BLaER1 treated with 17β-estradiol and CSF1 and Interleukin-3, amounts not matched to agents 10 nM and 100 nM (cell line): ENCODE measurements around the gene SLC32A1.

Source experiments
- H3K27ac ChIP-seq, 11 experiments: shearing (Covaris generic); formaldehyde crosslinking; 2 replicates each; pipeline ENCODE4 v1.8.1; 2022
- H3K27me3 ChIP-seq, 11 experiments: shearing (Covaris generic); formaldehyde crosslinking; 2 replicates each; pipeline ENCODE4 v1.8.1; 2022
- H3K36me3 ChIP-seq, 11 experiments: shearing (Covaris generic); formaldehyde crosslinking; 2 replicates each; pipeline ENCODE4 v1.8.1; 2022
- H3K4me1 ChIP-seq, 10 experiments: shearing (Covaris generic); formaldehyde crosslinking; 2 replicates each; pipeline ENCODE4 v1.8.1; 2022
- H3K4me2 ChIP-seq, 11 experiments: shearing (Covaris generic); formaldehyde crosslinking; 2 replicates each; pipeline ENCODE4 v1.8.1; 2022
- H3K4me3 ChIP-seq, 10 experiments: shearing (Covaris generic); formaldehyde crosslinking; 2 replicates each; pipeline ENCODE4 v1.8.1; 2022
- H3K9ac ChIP-seq, 11 experiments: shearing (Covaris generic); formaldehyde crosslinking; 2 replicates each; pipeline ENCODE4 v1.8.1; 2022
- H3K9me3 ChIP-seq, 11 experiments: shearing (Covaris generic); formaldehyde crosslinking; replicated peaks in 1 of 11; 2 replicates each; pipeline ENCODE4 v1.8.1; 2022
- H4K20me1 ChIP-seq, 11 experiments: shearing (Covaris generic); formaldehyde crosslinking; 2 replicates each; pipeline ENCODE4 v1.8.1; 2022
- Cebpa-rat ChIP-seq, 11 experiments: shearing (Covaris generic); IDR thresholded peaks; 2 replicates each; pipeline ENCODE4 v1.8.1; 2022

Gene SLC32A1

GRCh38 chr20:38727607-38728190 lies 3.4 kb downstream of the SLC32A1 start:
- Histone ChIP-seq H3K9me3 (peaks cover 10 to 13% (median 12%) of the 10 kb centered on the region in 11 experiments; a peak in 18 of 22 replicates), H3K36me3 (no peaks in the 10 kb centered on the region), H3K27ac (no peak overlapping the region), H3K4me2 (peak overlapping the region in 7 of 11 experiments; percentile 69 to 99 (median 92); a peak in 12 of 22 replicates), H3K27me3 (peaks cover 87 to 97% (median 92%) of the 10 kb centered on the region in 11 experiments), H3K9ac (no peak overlapping the region), H3K4me3 (peak overlapping the region in 2 of 10 experiments; percentile 28 to 40; a peak in 3 of 20 replicates), H4K20me1 (peaks cover 0 to 87% (median 76%) of the 10 kb centered on the region in 11 experiments; a peak in 19 of 22 replicates), H3K4me1 (peaks cover 53 to 92% (median 86%) of the 10 kb centered on the region in 10 experiments)
- no peak for TF ChIP-seq Cebpa-rat (IDR thresholded peaks at IDR 0.05)

DNA sequence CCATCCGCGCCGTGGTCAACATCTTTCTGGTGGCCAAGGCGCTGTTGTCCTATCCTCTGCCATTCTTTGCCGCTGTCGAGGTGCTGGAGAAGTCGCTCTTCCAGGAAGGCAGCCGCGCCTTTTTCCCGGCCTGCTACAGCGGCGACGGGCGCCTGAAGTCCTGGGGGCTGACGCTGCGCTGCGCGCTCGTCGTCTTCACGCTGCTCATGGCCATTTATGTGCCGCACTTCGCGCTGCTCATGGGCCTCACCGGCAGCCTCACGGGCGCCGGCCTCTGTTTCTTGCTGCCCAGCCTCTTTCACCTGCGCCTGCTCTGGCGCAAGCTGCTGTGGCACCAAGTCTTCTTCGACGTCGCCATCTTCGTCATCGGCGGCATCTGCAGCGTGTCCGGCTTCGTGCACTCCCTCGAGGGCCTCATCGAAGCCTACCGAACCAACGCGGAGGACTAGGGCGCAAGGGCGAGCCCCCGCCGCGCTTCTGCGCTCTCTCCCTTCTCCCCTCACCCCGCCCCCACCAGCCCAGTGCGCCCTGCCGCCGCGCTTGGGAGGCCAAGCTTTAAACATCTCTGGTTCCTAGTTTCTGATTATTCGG lies 4.0 kb downstream of the SLC32A1 start:
- Histone ChIP-seq H4K20me1 (peaks cover 0 to 82% (median 70%) of the 10 kb centered on the region in 11 experiments; a peak in 19 of 22 replicates), H3K27ac (no peak overlapping the region), H3K4me2 (peak overlapping the region in 9 of 11 experiments; percentile 49 to 99 (median 92); a peak in 16 of 22 replicates), H3K9me3 (peaks cover 10 to 13% (median 12%) of the 10 kb centered on the region in 11 experiments; a peak in 18 of 22 replicates), H3K36me3 (no peaks in the 10 kb centered on the region), H3K4me3 (peak overlapping the region in 7 of 10 experiments; percentile 21 to 49 (median 33); a peak in 8 of 20 replicates), H3K27me3 (peaks cover 81 to 91% (median 86%) of the 10 kb centered on the region in 11 experiments), H3K9ac (no peak overlapping the region), H3K4me1 (peaks cover 47 to 86% (median 80%) of the 10 kb centered on the region in 10 experiments)
- no peak for TF ChIP-seq Cebpa-rat (IDR thresholded peaks at IDR 0.05)

DNA sequence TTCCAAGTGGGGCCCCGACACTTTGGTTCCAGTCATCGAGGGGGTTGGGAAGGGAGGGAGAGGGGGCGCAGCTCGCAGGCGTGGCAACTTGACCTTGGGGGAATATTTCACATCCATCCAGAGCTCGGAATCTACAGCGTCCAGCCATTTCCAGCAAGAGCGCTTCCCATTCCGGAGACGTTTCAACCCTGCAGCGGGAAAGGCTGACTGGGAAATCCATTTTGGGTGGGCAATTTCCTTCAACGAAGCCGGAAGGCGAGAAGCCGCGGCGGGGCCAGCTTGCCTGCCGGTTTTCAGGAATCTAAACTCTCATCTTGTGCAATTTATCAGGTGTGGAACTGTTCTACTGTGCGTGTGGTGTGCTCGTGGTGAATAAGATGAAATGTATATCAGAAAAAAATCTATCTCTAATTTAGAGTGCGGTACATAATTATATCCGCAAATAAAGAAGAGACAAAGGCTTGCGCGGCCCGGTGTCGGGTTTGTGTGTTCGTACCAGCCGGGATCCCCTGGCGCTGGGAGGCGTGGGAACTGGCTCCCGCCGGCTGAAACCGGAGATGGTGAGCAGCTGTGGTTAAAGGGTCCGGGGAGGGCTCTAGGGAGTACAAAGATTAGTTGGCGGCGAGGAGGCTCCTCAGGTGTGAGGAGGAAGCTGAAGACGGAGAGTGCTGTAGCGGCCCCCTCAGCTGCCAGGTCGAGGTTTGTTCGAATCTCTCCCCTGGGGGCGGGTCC lies 4.8 kb downstream of the SLC32A1 start:
- H3K4me3 ChIP-seq = peak overlapping the region in 8 of 10 experiments; percentile 21 to 55 (median 36); a peak in 13 of 20 replicates
- peaks cover 73 to 83% (median 79%) of the 10 kb centered on the region in 11 experiments for H3K27me3 ChIP-seq

DNA sequence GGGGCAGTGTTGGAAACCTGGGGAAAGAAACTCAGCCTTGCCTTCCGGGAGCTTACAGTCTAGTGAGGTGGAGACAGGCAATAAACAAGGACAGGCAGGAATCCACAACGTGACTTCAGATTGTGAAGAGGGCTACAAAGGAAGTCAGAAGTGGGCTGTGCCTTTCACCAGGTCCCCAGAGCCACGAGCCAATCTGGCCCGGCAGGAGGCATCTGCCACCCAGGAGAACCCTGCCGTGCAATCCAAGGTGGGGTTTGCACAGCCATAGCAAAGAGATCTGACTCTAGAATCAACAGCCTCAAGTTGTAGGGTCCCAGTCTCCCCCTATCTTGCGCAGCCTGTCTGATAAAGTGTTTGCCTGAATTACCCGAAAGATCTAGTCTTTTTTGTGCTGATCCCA lies 5.5 kb downstream of the SLC32A1 start:
- peaks cover 32 to 72% (median 65%) of the 10 kb centered on the region in 10 experiments for H3K4me1 ChIP-seq
- peak overlapping the region in 1 of 11 experiments; percentile 11; a peak in 1 of 22 replicates for H3K9ac ChIP-seq
- H3K27me3 ChIP-seq = peaks cover 66 to 76% (median 72%) of the 10 kb centered on the region in 11 experiments
- no peak overlapping the region for H3K27ac ChIP-seq
- H4K20me1 ChIP-seq = peaks cover 0 to 67% (median 56%) of the 10 kb centered on the region in 11 experiments; a peak in 19 of 22 replicates
- peaks cover 10 to 13% (median 12%) of the 10 kb centered on the region in 11 experiments; a peak in 18 of 22 replicates for H3K9me3 ChIP-seq
- H3K4me2 ChIP-seq = peak overlapping the region in 9 of 11 experiments; percentile 49 to 99 (median 92); a peak in 17 of 22 replicates
- H3K36me3 ChIP-seq = no peaks in the 10 kb centered on the region
- peak overlapping the region in 5 of 10 experiments; percentile 21 to 64 (median 35); a peak in 5 of 20 replicates for H3K4me3 ChIP-seq
- TF ChIP-seq Cebpa-rat (IDR thresholded peaks at IDR 0.05) = no peak

More for the DNA sequence above, 4.8 kb downstream of the SLC32A1 start:
- Histone ChIP-seq H3K4me2 (peak overlapping the region; percentile 41 to 99 (median 91)), H3K9ac (peak overlapping the region in 1 of 11 experiments; percentile 11; a peak in 2 of 22 replicates), H3K9me3 (peaks cover 10 to 13% (median 12%) of the 10 kb centered on the region in 11 experiments; a peak in 18 of 22 replicates), H3K36me3 (no peaks in the 10 kb centered on the region), H3K4me1 (peaks cover 39 to 79% (median 72%) of the 10 kb centered on the region in 10 experiments), H3K27ac (no peak overlapping the region), H4K20me1 (peaks cover 0 to 74% (median 62%) of the 10 kb centered on the region in 11 experiments; a peak in 19 of 22 replicates)
- TF ChIP-seq Cebpa-rat (IDR thresholded peaks at IDR 0.05) = no peak

GRCh38 chr20:38730167-38730988 lies 6.1 kb downstream of the SLC32A1 start:
- H3K27me3 ChIP-seq = peaks cover 60 to 72% (median 69%) of the 10 kb centered on the region in 11 experiments
- peak overlapping the region in 9 of 10 experiments; percentile 47 to 64 (median 53); a peak in 15 of 20 replicates for H3K4me3 ChIP-seq
- peak overlapping the region; percentile 91 to 99 (median 94) for H3K4me2 ChIP-seq
- peaks cover 0 to 61% (median 49%) of the 10 kb centered on the region in 11 experiments; a peak in 19 of 22 replicates for H4K20me1 ChIP-seq
- 0 out of 22 replicates have a peak overlapping the region, but pooled peaks of 1 of the 11 experiments have one; percentile 56 for H3K9ac ChIP-seq
- H3K36me3 ChIP-seq = no peaks in the 10 kb centered on the region
- peaks cover 10 to 13% (median 12%) of the 10 kb centered on the region in 11 experiments; a peak in 18 of 22 replicates for H3K9me3 ChIP-seq
- peaks cover 26 to 66% (median 59%) of the 10 kb centered on the region in 10 experiments for H3K4me1 ChIP-seq
- no peak overlapping the region for H3K27ac ChIP-seq
- TF ChIP-seq Cebpa-rat (IDR thresholded peaks at IDR 0.05) = no peak

GRCh38 chr20:38730989-38731737 lies 6.9 kb downstream of the SLC32A1 start:
- Histone ChIP-seq H3K4me2 (peak overlapping the region; percentile 91 to 99 (median 94)), H4K20me1 (peaks cover 0 to 53% (median 42%) of the 10 kb centered on the region in 11 experiments; a peak in 18 of 22 replicates), H3K4me1 (peaks cover 18 to 58% (median 51%) of the 10 kb centered on the region in 10 experiments), H3K9me3 (peaks cover 10 to 13% (median 12%) of the 10 kb centered on the region in 11 experiments; a peak in 18 of 22 replicates), H3K27ac (peak overlapping the region in 1 of 11 experiments; percentile 33; a peak in 2 of 22 replicates), H3K27me3 (peaks cover 52 to 67% (median 61%) of the 10 kb centered on the region in 11 experiments), H3K9ac (peak overlapping the region in 6 of 11 experiments; percentile 2 to 59 (median 54); a peak in 8 of 22 replicates), H3K4me3 (peak overlapping the region; percentile 47 to 64 (median 54)), H3K36me3 (no peaks in the 10 kb centered on the region)
- no peak for TF ChIP-seq Cebpa-rat (IDR thresholded peaks at IDR 0.05)

- peak overlapping the region in 3 of 10 experiments; percentile 49 to 61 (median 49); a peak in 3 of 20 replicates for H3K4me3 ChIP-seq
- no peak for TF ChIP-seq Cebpa-rat (IDR thresholded peaks at IDR 0.05)
- H3K27me3 ChIP-seq = peaks cover 47 to 64% (median 55%) of the 10 kb centered on the region in 11 experiments
- H3K4me1 ChIP-seq = peaks cover 17 to 52% (median 46%) of the 10 kb centered on the region in 10 experiments
- H3K4me2 ChIP-seq = peak overlapping the region; percentile 91 to 99 (median 94); a peak in 20 of 22 replicates
- H4K20me1 ChIP-seq = peaks cover 0 to 47% (median 36%) of the 10 kb centered on the region in 11 experiments; a peak in 17 of 22 replicates
- no peak overlapping the region for H3K27ac ChIP-seq
- H3K9ac ChIP-seq = no peak overlapping the region
- no peaks in the 10 kb centered on the region for H3K36me3 ChIP-seq
- peaks cover 10 to 13% (median 12%) of the 10 kb centered on the region in 11 experiments; a peak in 18 of 22 replicates for H3K9me3 ChIP-seq
These were observed 7.4 kb downstream of the SLC32A1 start for GRCh38 chr20:38731738-38732113.
